HEK293T (cell line): Measurements from ENCODE around the gene UBALD2.

ENCODE experiments used
- CTCF ChIA-PET: fragments of 350-600 bp; formaldehyde crosslinking; extraction: SDS; loops from one replicate; lab custom pipeline; 2021; ENCODE audit warnings: antibody characterized with exemption, inconsistent platforms; lab: Yijun Ruan, JAX
- POLR2A ChIA-PET: fragments of 350-600 bp; formaldehyde crosslinking; extraction: SDS; loops from one replicate; lab custom pipeline; 2020; ENCODE audit warnings: antibody characterized with exemption, inconsistent platforms; lab: Yijun Ruan, JAX
- DNase-seq: peaks from one replicate; pipeline ENCODE4 v3.0.0; 2012; ENCODE audit warnings: mixed read lengths; ENCODE audit errors: extremely low spot score
- ARNT ChIP-seq: fragments of 450-650 bp; IDR thresholded peaks from 2 replicates; pipeline ENCODE4 v1.6.1; 2017; ENCODE audit warnings: mild to moderate bottlenecking
- BHLHE40 ChIP-seq: fragments of 450-650 bp; IDR thresholded peaks from 2 replicates; pipeline ENCODE4 v1.6.1; 2016; ENCODE audit warnings: mild to moderate bottlenecking, moderate library complexity, borderline replicate concordance
- CTBP1 ChIP-seq: fragments of 450-650 bp; IDR thresholded peaks from 2 replicates; pipeline ENCODE4 v1.6.1; 2016; ENCODE audit warnings: borderline replicate concordance
- ELF4 ChIP-seq: fragments of 450-650 bp; IDR thresholded peaks from 2 replicates; pipeline ENCODE4 v1.6.1; 2017; ENCODE audit warnings: antibody characterized with exemption
- FOXA1 ChIP-seq: fragments of 450-650 bp; IDR thresholded peaks from 2 replicates; pipeline ENCODE4 v1.6.1; 2016; ENCODE audit warnings: mild to moderate bottlenecking
- FOXK2 ChIP-seq: fragments of 450-650 bp; IDR thresholded peaks from 2 replicates; pipeline ENCODE4 v1.6.1; 2016; ENCODE audit warnings: mild to moderate bottlenecking
- FOXM1 ChIP-seq: fragments of 450-650 bp; IDR thresholded peaks from 2 replicates; pipeline ENCODE4 v1.6.1; 2017; ENCODE audit warnings: mild to moderate bottlenecking, borderline replicate concordance
- HDGF ChIP-seq: fragments of 450-650 bp; IDR thresholded peaks from 2 replicates; pipeline ENCODE4 v1.6.1; 2017; ENCODE audit warnings: antibody characterized with exemption, borderline replicate concordance
- L3MBTL2 ChIP-seq: fragments of 450-650 bp; conservative IDR thresholded peaks from 2 replicates; pipeline ENCODE4 v1.6.1; 2016; ENCODE audit warnings: mild to moderate bottlenecking
- LEF1 ChIP-seq: fragments of 450-650 bp; IDR thresholded peaks from 2 replicates; pipeline ENCODE4 v1.6.1; 2017; ENCODE audit warnings: mild to moderate bottlenecking, borderline replicate concordance
- NFRKB ChIP-seq: fragments of 450-650 bp; IDR thresholded peaks from 2 replicates; pipeline ENCODE4 v1.6.1; 2016; ENCODE audit warnings: mild to moderate bottlenecking, moderate library complexity
- PKNOX1 ChIP-seq: fragments of 450-650 bp; IDR thresholded peaks from 2 replicates; pipeline ENCODE4 v1.6.1; 2016
- SP1 ChIP-seq: fragments of 450-650 bp; IDR thresholded peaks from 2 replicates; pipeline ENCODE4 v1.6.1; 2017
- SUZ12 ChIP-seq: fragments of 450-650 bp; IDR thresholded peaks from 2 replicates; pipeline ENCODE4 v1.6.1; 2016; ENCODE audit warnings: mild to moderate bottlenecking
- TARDBP ChIP-seq: fragments of 450-650 bp; IDR thresholded peaks from 2 replicates; pipeline ENCODE4 v1.6.1; 2016
- ZNF384 ChIP-seq: fragments of 450-650 bp; IDR thresholded peaks from 2 replicates; pipeline ENCODE4 v1.6.1; 2016

Gene UBALD2

GRCh38 chr17:76307966-76308338 lies 42.8 kb downstream of the UBALD2 start, which contains the start of gene QRICH2:
QRICH2 (minus strand) TSS chr17:76308276; CDS start chr17:76307998, 278 bp downstream.
- POLR2A ChIA-PET, result no interaction called here
- CTCF ChIA-PET, result no interaction called here
- TF ChIP-seq FOXA1 (no peak), PKNOX1 (no peak), FOXM1 (no peak), TARDBP (no peak), HDGF (no peak), BHLHE40 (no peak), ARNT (no peak), ZNF384 (no peak), FOXK2 (no peak), SUZ12 (no peak), L3MBTL2 (no peak), ELF4 (no peak)
- no peak for DNase-seq

GRCh38 chr17:76309461-76309860 lies 44.3 kb downstream of the UBALD2 start:
- CTCF ChIA-PET, result no interaction called here
- TF ChIP-seq FOXK2 (no peak), SUZ12 (no peak), NFRKB (no peak), ARNT (no peak), TARDBP (no peak), SP1 (no peak), L3MBTL2 (no peak), LEF1 (no peak), CTBP1 (no peak), ZNF384 (no peak), PKNOX1 (no peak), ELF4 (no peak), HDGF (no peak), FOXA1 (no peak), BHLHE40 (no peak), FOXM1 (no peak)
- DNase-seq, result no peak
- POLR2A ChIA-PET, result no interaction called here

- CTCF ChIA-PET, result interaction anchor here (0.6 kb wide), 1 partner anchor 66 kb away, joined by 8 read pairs; no protein-coding TSS in a partner anchor
- TF ChIP-seq LEF1 (no peak), TARDBP (no peak), HDGF (no peak), FOXM1 (no peak), FOXK2 (no peak), SUZ12 (no peak), NFRKB (no peak), FOXA1 (no peak), BHLHE40 (no peak), ELF4 (no peak), ZNF384 (no peak), L3MBTL2 (no peak), PKNOX1 (no peak)
- POLR2A ChIA-PET, result no interaction called here
Measured at GRCh38 chr17:76312735-76313134, 47.6 kb downstream of the UBALD2 start.

GRCh38 chr17:76314392-76315227 lies 49.5 kb downstream of the UBALD2 start:
- CTCF ChIA-PET, result no interaction called here
- POLR2A ChIA-PET, result no interaction called here
- DNase-seq, result no peak
- no peak for TF ChIP-seq TARDBP

More at GRCh38 chr17:76312735-76313134, 47.6 kb downstream of the UBALD2 start:
- DNase-seq, result no peak

GRCh38 chr17:76317535-76317934 lies 52.4 kb downstream of the UBALD2 start:
- CTCF ChIA-PET, result no interaction called here

More at GRCh38 chr17:76317535-76317934, 52.4 kb downstream of the UBALD2 start:
- POLR2A ChIA-PET, result no interaction called here
- DNase-seq, result no peak
- TF ChIP-seq TARDBP (no peak), SP1 (no peak), LEF1 (no peak), L3MBTL2 (no peak), BHLHE40 (no peak), ZNF384 (no peak), ELF4 (no peak), FOXM1 (no peak), ARNT (no peak), SUZ12 (no peak), PKNOX1 (no peak), NFRKB (no peak), FOXK2 (no peak), FOXA1 (no peak), HDGF (no peak)
